HEK293T (cell line): Measurements from ENCODE around the gene LAMA5.

ENCODE experiments used
- CTCF ChIA-PET: fragments of 350-600 bp; formaldehyde crosslinking; extraction: SDS; loops from one replicate; lab custom pipeline; 2021; ENCODE audit warnings: antibody characterized with exemption, inconsistent platforms; lab: Yijun Ruan, JAX
- POLR2A ChIA-PET: fragments of 350-600 bp; formaldehyde crosslinking; extraction: SDS; loops from one replicate; lab custom pipeline; 2020; ENCODE audit warnings: antibody characterized with exemption, inconsistent platforms; lab: Yijun Ruan, JAX
- DNase-seq: peaks from one replicate; pipeline ENCODE4 v3.0.0; 2012; ENCODE audit warnings: mixed read lengths; ENCODE audit errors: extremely low spot score
- ARNT ChIP-seq: fragments of 450-650 bp; IDR thresholded peaks from 2 replicates; pipeline ENCODE4 v1.6.1; 2017; ENCODE audit warnings: mild to moderate bottlenecking
- BHLHE40 ChIP-seq: fragments of 450-650 bp; IDR thresholded peaks from 2 replicates; pipeline ENCODE4 v1.6.1; 2016; ENCODE audit warnings: mild to moderate bottlenecking, moderate library complexity, borderline replicate concordance
- CTBP1 ChIP-seq: fragments of 450-650 bp; IDR thresholded peaks from 2 replicates; pipeline ENCODE4 v1.6.1; 2016; ENCODE audit warnings: borderline replicate concordance
- ELF4 ChIP-seq: fragments of 450-650 bp; IDR thresholded peaks from 2 replicates; pipeline ENCODE4 v1.6.1; 2017; ENCODE audit warnings: antibody characterized with exemption
- FOXA1 ChIP-seq: fragments of 450-650 bp; IDR thresholded peaks from 2 replicates; pipeline ENCODE4 v1.6.1; 2016; ENCODE audit warnings: mild to moderate bottlenecking
- FOXK2 ChIP-seq: fragments of 450-650 bp; IDR thresholded peaks from 2 replicates; pipeline ENCODE4 v1.6.1; 2016; ENCODE audit warnings: mild to moderate bottlenecking
- FOXM1 ChIP-seq: fragments of 450-650 bp; IDR thresholded peaks from 2 replicates; pipeline ENCODE4 v1.6.1; 2017; ENCODE audit warnings: mild to moderate bottlenecking, borderline replicate concordance
- HDGF ChIP-seq: fragments of 450-650 bp; IDR thresholded peaks from 2 replicates; pipeline ENCODE4 v1.6.1; 2017; ENCODE audit warnings: antibody characterized with exemption, borderline replicate concordance
- L3MBTL2 ChIP-seq: fragments of 450-650 bp; conservative IDR thresholded peaks from 2 replicates; pipeline ENCODE4 v1.6.1; 2016; ENCODE audit warnings: mild to moderate bottlenecking
- LEF1 ChIP-seq: fragments of 450-650 bp; IDR thresholded peaks from 2 replicates; pipeline ENCODE4 v1.6.1; 2017; ENCODE audit warnings: mild to moderate bottlenecking, borderline replicate concordance
- NFRKB ChIP-seq: fragments of 450-650 bp; IDR thresholded peaks from 2 replicates; pipeline ENCODE4 v1.6.1; 2016; ENCODE audit warnings: mild to moderate bottlenecking, moderate library complexity
- SP1 ChIP-seq: fragments of 450-650 bp; IDR thresholded peaks from 2 replicates; pipeline ENCODE4 v1.6.1; 2017
- SUZ12 ChIP-seq: fragments of 450-650 bp; IDR thresholded peaks from 2 replicates; pipeline ENCODE4 v1.6.1; 2016; ENCODE audit warnings: mild to moderate bottlenecking
- TARDBP ChIP-seq: fragments of 450-650 bp; IDR thresholded peaks from 2 replicates; pipeline ENCODE4 v1.6.1; 2016
- ZNF384 ChIP-seq: fragments of 450-650 bp; IDR thresholded peaks from 2 replicates; pipeline ENCODE4 v1.6.1; 2016
- TF ChIP-seq, protein P1 (sequence below): fragments of 450-650 bp; IDR thresholded peaks from 2 replicates; pipeline ENCODE4 v1.6.1; 2016

The LAMA5 gene

DNA sequence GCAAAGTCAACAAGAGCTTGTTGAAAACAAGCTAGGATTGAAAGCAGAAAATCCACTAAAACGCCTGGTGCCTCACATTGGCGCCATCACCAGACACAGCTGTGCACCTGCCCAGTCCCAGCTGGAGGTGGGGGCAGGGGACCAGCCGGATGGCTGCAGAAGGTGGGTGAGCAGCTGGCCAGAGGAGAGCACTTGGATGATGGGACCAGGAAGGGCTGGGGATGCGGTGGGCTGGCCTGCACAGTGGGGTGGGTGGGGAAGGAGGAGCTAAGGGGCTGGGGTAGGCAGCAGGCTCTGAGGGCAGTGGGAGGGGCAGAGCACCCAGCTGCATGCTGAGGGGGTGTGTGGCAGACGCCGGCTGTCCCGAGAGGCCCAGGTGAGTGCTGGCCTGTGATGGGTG is 32.9 kb upstream of the LAMA5 start:
- no peak for DNase-seq
- TF ChIP-seq FOXM1 (no peak), SP1 (no peak), TARDBP (no peak), SUZ12 (no peak), FOXA1 (no peak), NFRKB (no peak), CTBP1 (no peak), HDGF (no peak), ELF4 (no peak), ARNT (no peak), ZNF384 (no peak)
- TF ChIP-seq, protein P1, sequence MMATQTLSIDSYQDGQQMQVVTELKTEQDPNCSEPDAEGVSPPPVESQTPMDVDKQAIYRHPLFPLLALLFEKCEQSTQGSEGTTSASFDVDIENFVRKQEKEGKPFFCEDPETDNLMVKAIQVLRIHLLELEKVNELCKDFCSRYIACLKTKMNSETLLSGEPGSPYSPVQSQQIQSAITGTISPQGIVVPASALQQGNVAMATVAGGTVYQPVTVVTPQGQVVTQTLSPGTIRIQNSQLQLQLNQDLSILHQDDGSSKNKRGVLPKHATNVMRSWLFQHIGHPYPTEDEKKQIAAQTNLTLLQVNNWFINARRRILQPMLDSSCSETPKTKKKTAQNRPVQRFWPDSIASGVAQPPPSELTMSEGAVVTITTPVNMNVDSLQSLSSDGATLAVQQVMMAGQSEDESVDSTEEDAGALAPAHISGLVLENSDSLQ: no peak
- POLR2A ChIA-PET: interaction anchor here (1.0 to 1.5 kb wide), 2 partner anchors 13 to 14 kb away, joined by 4 to 6 read pairs; partner anchors contain the start of gene RPS21
- CTCF ChIA-PET: no interaction called here

DNA sequence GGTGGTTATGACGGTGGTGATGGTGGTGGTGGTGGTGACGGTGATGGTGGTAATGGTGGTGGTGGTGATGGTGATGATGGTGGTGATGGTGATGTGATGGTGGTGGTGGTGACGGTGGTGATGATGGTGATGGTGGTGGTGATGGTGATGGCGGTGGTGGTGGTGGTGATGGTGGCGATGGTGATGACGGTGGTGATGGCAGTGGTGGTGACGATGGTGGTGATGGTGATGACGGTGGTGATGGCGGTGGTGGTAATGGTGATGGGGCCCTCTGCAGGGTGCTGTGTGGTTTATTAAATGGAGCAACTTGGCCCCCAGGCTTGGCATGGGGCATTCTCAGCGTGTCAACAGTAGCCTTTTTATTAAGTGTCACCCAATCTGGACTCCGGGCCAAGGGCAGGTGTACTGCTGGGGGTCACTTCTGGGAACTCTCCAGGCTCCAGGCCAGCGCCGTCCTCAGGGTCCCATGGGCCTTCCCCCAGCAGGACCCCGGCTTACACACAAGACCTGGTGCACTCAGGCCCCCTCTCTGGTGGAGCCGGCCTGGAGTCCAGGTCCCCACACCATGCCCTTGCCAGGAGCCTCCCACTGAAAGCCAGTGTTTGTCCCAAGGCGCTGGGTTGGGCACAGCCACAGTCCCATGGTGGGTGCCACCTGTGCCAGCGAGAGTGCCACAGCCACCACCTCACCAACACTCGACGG is 31.2 kb upstream of the LAMA5 start:
- TF ChIP-seq FOXA1 (no peak), L3MBTL2 (no peak), ZNF384 (no peak), BHLHE40 (no peak), LEF1 (no peak), HDGF (no peak), TARDBP (no peak), FOXK2 (no peak), SUZ12 (no peak), NFRKB (no peak), CTBP1 (no peak)
- no peak for DNase-seq
- ChIA-PET CTCF (no interaction called here), POLR2A (no interaction called here)

GRCh38 chr20:62396367-62397239 is 29.5 kb upstream of the LAMA5 start:
- DNase-seq: no peak
- no peak for TF ChIP-seq ARNT
- TF ChIP-seq, protein P1: no peak
- no peak for TF ChIP-seq HDGF
- no peak for TF ChIP-seq NFRKB
- TF ChIP-seq SP1: no peak
- no peak for TF ChIP-seq BHLHE40
- no peak for TF ChIP-seq TARDBP
- no peak for TF ChIP-seq FOXM1
- TF ChIP-seq SUZ12: no peak
- no peak for TF ChIP-seq CTBP1
- no peak for TF ChIP-seq FOXK2
- TF ChIP-seq LEF1: no peak
- TF ChIP-seq FOXA1: no peak
- no peak for TF ChIP-seq L3MBTL2
- TF ChIP-seq ZNF384: no peak
- CTCF ChIA-PET: no interaction called here
- POLR2A ChIA-PET: no interaction called here

- DNase-seq: no peak
- POLR2A ChIA-PET: interaction anchor here (1.0 kb wide), 1 partner anchor 9 kb away, joined by 4 read pairs; the partner anchor contains the start of gene RPS21
- CTCF ChIA-PET: interaction anchor here (0.8 kb wide), 1 partner anchor 14 kb away, joined by 3 read pairs; no protein-coding TSS in a partner anchor
- TF ChIP-seq ARNT: no peak
- TF ChIP-seq BHLHE40: no peak
- no peak for TF ChIP-seq TARDBP
- no peak for TF ChIP-seq L3MBTL2
- no peak for TF ChIP-seq FOXA1
- no peak for TF ChIP-seq ZNF384
- TF ChIP-seq LEF1: no peak
- TF ChIP-seq, protein P1: no peak
- no peak for TF ChIP-seq SP1
- no peak for TF ChIP-seq HDGF
- no peak for TF ChIP-seq FOXK2
- no peak for TF ChIP-seq NFRKB
- no peak for TF ChIP-seq SUZ12
- no peak for TF ChIP-seq CTBP1
- no peak for TF ChIP-seq FOXM1
- no peak for TF ChIP-seq ELF4
Observed at GRCh38 chr20:62395311-62396242, 28.5 kb upstream of the LAMA5 start.
